LNCAP (cell line): ENCODE measurements around the gene CNNM2.

Experiments
- TF ChIP-seq, protein P1 (sequence below): fragments of 450-650 bp; IDR thresholded peaks from 2 replicates; pipeline ENCODE4 v1.5.1; 2017; ENCODE audit warnings: mild to moderate bottlenecking

CNNM2 gene

GRCh38 chr10:103123282-103124024, 205.4 kb downstream of the CNNM2 start:
- TF ChIP-seq, protein P1, sequence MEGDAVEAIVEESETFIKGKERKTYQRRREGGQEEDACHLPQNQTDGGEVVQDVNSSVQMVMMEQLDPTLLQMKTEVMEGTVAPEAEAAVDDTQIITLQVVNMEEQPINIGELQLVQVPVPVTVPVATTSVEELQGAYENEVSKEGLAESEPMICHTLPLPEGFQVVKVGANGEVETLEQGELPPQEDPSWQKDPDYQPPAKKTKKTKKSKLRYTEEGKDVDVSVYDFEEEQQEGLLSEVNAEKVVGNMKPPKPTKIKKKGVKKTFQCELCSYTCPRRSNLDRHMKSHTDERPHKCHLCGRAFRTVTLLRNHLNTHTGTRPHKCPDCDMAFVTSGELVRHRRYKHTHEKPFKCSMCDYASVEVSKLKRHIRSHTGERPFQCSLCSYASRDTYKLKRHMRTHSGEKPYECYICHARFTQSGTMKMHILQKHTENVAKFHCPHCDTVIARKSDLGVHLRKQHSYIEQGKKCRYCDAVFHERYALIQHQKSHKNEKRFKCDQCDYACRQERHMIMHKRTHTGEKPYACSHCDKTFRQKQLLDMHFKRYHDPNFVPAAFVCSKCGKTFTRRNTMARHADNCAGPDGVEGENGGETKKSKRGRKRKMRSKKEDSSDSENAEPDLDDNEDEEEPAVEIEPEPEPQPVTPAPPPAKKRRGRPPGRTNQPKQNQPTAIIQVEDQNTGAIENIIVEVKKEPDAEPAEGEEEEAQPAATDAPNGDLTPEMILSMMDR: no peak

GRCh38 chr10:103124420-103125096, 206.5 kb downstream of the CNNM2 start:
- TF ChIP-seq, protein P1: no peak

- TF ChIP-seq, protein P1: no peak
These were observed 207.5 kb downstream of the CNNM2 start for GRCh38 chr10:103125323-103126267.

- TF ChIP-seq, protein P1: no peak
These were observed 209.1 kb downstream of the CNNM2 start for GRCh38 chr10:103127241-103127640.

DNA sequence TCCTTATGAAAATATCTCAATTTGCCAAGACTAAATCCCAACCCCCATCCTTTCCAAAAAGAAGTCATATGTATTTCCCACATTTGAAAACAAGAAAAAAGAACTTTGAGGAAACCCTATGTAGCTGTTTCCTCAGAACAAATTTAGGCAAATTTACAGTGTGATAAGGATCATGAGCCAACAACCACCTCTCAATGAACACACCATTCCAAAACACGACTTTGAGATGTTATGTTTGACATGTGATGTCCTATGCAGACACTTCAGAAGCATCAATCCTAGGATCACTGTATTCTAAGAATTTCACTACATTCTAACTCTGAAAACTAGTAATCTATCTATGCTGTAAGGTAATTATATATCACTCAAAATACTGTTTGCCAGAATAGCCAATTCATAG, 212.8 kb downstream of the CNNM2 start:
- TF ChIP-seq, protein P1: no peak

DNA sequence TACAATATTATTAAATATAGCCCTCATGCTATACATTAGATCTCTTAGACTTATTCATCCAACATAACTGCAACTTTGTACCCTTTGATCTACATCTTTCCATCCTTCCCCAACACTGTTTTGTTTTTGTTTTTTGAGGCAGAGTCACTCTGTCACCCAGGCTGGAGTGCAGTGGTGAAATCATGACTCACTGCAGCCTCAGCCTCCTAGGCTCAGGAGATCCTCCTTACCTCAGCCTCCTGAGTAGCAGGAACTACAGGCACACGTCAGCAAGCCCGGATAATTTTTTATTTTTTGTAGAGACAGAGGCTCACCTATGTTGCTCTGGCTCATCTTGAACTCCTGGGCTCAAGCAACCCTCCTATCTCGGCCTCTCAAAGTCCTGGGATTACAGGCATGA, 221.7 kb downstream of the CNNM2 start:
- TF ChIP-seq, protein P1: no peak
